T47D (cell line): ENCODE data around the gene KIF16B.

Source experiments
- DNase-seq, 2 experiments: peaks; one replicate each; pipeline versions ENCODE4 v3.0.0 to v3.0.0-alpha.2; 2011 to 2012; ENCODE audit warnings: low read depth in 1 of 2, low spot score in 1 of 2
- JUND ChIP-seq: IDR thresholded peaks from 2 replicates; pipeline ENCODE4 v1.6.1; 2012; ENCODE audit warnings: low read depth
- in situ Hi-C: cut with HindIII; loops from 2 replicates; pipeline ENCODE4 v1.10.0; 2016; ENCODE audit warnings: low sequenced_read_pairs, low pct_unique_long_range_greater_than_20kb

Gene KIF16B

GRCh38 chr20:16393297-16393696 is 180.0 kb downstream of the KIF16B start:
- no peak for TF ChIP-seq JUND
- in situ Hi-C loops = no loop called here
- no peak for DNase-seq

- in situ Hi-C loops = no loop called here
- no peak for DNase-seq
- TF ChIP-seq JUND = no peak
Measured at GRCh38 chr20:16392346-16392745, 180.9 kb downstream of the KIF16B start.

- in situ Hi-C loops = no loop called here
- no peak for TF ChIP-seq JUND
- no peak for DNase-seq
Measured at GRCh38 chr20:16390991-16391390, 182.3 kb downstream of the KIF16B start.

GRCh38 chr20:16388731-16389130 is 184.5 kb downstream of the KIF16B start:
- no peak for TF ChIP-seq JUND

GRCh38 chr20:16387666-16388065 is 185.6 kb downstream of the KIF16B start:
- no peak for DNase-seq
- in situ Hi-C loops = no loop called here
- TF ChIP-seq JUND = no peak

More at GRCh38 chr20:16388731-16389130, 184.5 kb downstream of the KIF16B start:
- no peak for DNase-seq
- in situ Hi-C loops = no loop called here

GRCh38 chr20:16385891-16386290 is 187.4 kb downstream of the KIF16B start:
- no peak for TF ChIP-seq JUND
- in situ Hi-C loops = no loop called here
- no peak for DNase-seq

GRCh38 chr20:16385462-16385861 is 187.8 kb downstream of the KIF16B start:
- no peak for TF ChIP-seq JUND
- DNase-seq = no peak
- in situ Hi-C loops = no loop called here

GRCh38 chr20:16381444-16381843 is 191.8 kb downstream of the KIF16B start:
- in situ Hi-C loops = no loop called here
- DNase-seq = no peak
- no peak for TF ChIP-seq JUND

- in situ Hi-C loops = no loop called here
- no peak for DNase-seq
- no peak for TF ChIP-seq JUND
Measured at GRCh38 chr20:16378712-16379370, 194.4 kb downstream of the KIF16B start.

- no peak for TF ChIP-seq JUND
- DNase-seq = no peak
- in situ Hi-C loops = no loop called here
Measured at GRCh38 chr20:16378122-16378521, 195.1 kb downstream of the KIF16B start.

GRCh38 chr20:16369441-16369840 is 203.8 kb downstream of the KIF16B start:
- in situ Hi-C loops = no loop called here
- DNase-seq = no peak
- TF ChIP-seq JUND = no peak

- in situ Hi-C loops = no loop called here
- no peak for DNase-seq
- TF ChIP-seq JUND = no peak
Measured at GRCh38 chr20:16368645-16369292, 204.5 kb downstream of the KIF16B start.

- no peak for TF ChIP-seq JUND
- DNase-seq = no peak
- in situ Hi-C loops = no loop called here
Measured at GRCh38 chr20:16367948-16368560, 205.2 kb downstream of the KIF16B start.
